GM12878 (cell line): ENCODE results near the gene STK4. TPM values are rescaled to one million over a fixed set of nuclear protein-coding genes. Genes with fewer than 3 reads are reported as not detected.

ENCODE experiments used
- BCL3 ChIP-seq: IDR thresholded peaks from 2 replicates; pipeline ENCODE4 v1.6.1; 2011; ENCODE audit warnings: borderline replicate concordance, low read depth, mild to moderate bottlenecking, moderate library complexity, low read length; ENCODE audit not compliant: insufficient read depth, poor library complexity, severe bottlenecking
- CBFB ChIP-seq: IDR thresholded peaks from 2 replicates; pipeline ENCODE4 v1.6.1; 2016; ENCODE audit warnings: antibody characterized with exemption, low read depth
- DPF2 ChIP-seq: fragments of 450-650 bp; IDR thresholded peaks from 2 replicates; pipeline ENCODE4 v1.6.1; 2017; ENCODE audit warnings: mild to moderate bottlenecking
- EED ChIP-seq: sonication (generic); IDR thresholded peaks from 2 replicates; pipeline ENCODE4 v1.6.1; 2016; ENCODE audit warnings: antibody characterized with exemption, low read depth
- GABPA ChIP-seq: IDR thresholded peaks from 2 replicates; pipeline ENCODE4 v1.6.1; 2014; ENCODE audit warnings: antibody characterized with exemption, low read depth, mild to moderate bottlenecking, inconsistent platforms
- IKZF2 ChIP-seq, 2 experiments: fragments of 450-650 bp; IDR thresholded peaks; 2 replicates each; pipeline ENCODE4 v1.6.1; 2017; ENCODE audit warnings: mild to moderate bottlenecking in 2 of 2, moderate library complexity in 2 of 2
- IRF4 ChIP-seq: IDR thresholded peaks from 2 replicates; pipeline ENCODE4 v1.6.1; 2011; ENCODE audit warnings: low read depth, low read length
- MEF2B ChIP-seq: fragments of 450-650 bp; IDR thresholded peaks from 2 replicates; pipeline ENCODE4 v1.6.1; 2018; ENCODE audit warnings: mild to moderate bottlenecking, moderate library complexity; ENCODE audit not compliant: partially characterized antibody, poor library complexity, severe bottlenecking
- NBN ChIP-seq: fragments of 450-650 bp; IDR thresholded peaks from 2 replicates; pipeline ENCODE4 v1.6.1; 2016
- NRF1 ChIP-seq: conservative IDR thresholded peaks from 2 replicates; pipeline ENCODE4 v1.6.1; 2011; ENCODE audit warnings: mild to moderate bottlenecking, low read depth, low read length, improper control_type of control experiment
- REST ChIP-seq: IDR thresholded peaks from 2 replicates; pipeline ENCODE4 v1.6.1; 2012; ENCODE audit warnings: mild to moderate bottlenecking, low read depth, low read length
- RUNX3 ChIP-seq: IDR thresholded peaks from 2 replicates; pipeline ENCODE4 v1.6.1; 2012; ENCODE audit warnings: low read length, inconsistent platforms
- SMAD5 ChIP-seq: IDR thresholded peaks from 2 replicates; pipeline ENCODE4 v1.6.1; 2016; ENCODE audit warnings: antibody characterized with exemption, low read depth
- SP1 ChIP-seq: IDR thresholded peaks from one replicate; pipeline ENCODE4 v1.6.1; 2011; ENCODE audit warnings: low read depth, low read length
- SREBF2 ChIP-seq: IDR thresholded peaks from 2 replicates; pipeline ENCODE4 v1.6.1; 2012; ENCODE audit warnings: mild to moderate bottlenecking, low read length
- TCF7 ChIP-seq: IDR thresholded peaks from 2 replicates; pipeline ENCODE4 v1.6.1; 2014; ENCODE audit warnings: antibody characterized with exemption, borderline replicate concordance
- ZBTB4 ChIP-seq: fragments of 450-650 bp; formaldehyde crosslinking; IDR thresholded peaks from 2 replicates; pipeline ENCODE4 v1.4.0; 2022; ENCODE audit warnings: mild to moderate bottlenecking, moderate library complexity
- ZNF24 ChIP-seq: fragments of 450-650 bp; IDR thresholded peaks from 2 replicates; pipeline ENCODE4 v1.6.1; 2017; ENCODE audit warnings: antibody characterized with exemption, mild to moderate bottlenecking
- ZNF592 ChIP-seq: fragments of 450-650 bp; IDR thresholded peaks from 2 replicates; pipeline ENCODE4 v1.6.1; 2017; ENCODE audit warnings: mild to moderate bottlenecking, moderate library complexity
- ZZZ3 ChIP-seq: IDR thresholded peaks from 2 replicates; pipeline ENCODE4 v1.6.1; 2011; ENCODE audit warnings: low read depth; ENCODE audit not compliant: control insufficient read depth, insufficient read length
- polyA plus RNA-seq, 11 experiments: library from polyadenylated mRNA; depleted of rRNA in 4 of 11; unstranded in 6 of 11; stranded (reverse) in 5 of 11; fragments of >200 nt; fragmentation: Nextera tagmentation in 4 of 11; fragmentation: Illumina TruSeq in 1 of 11; extraction: Ambion mirVana in 4 of 11; extraction: Trizol in 1 of 11; gene quantifications; 1 replicate in 1 of 11; 2 replicates in 10 of 11; pipeline versions ENCODE4 v1.2.1 to v1.2.3, GENCODE V29; 2011 to 2016; ENCODE audit warnings: inconsistent platforms in 2 of 11, missing spikeins in 2 of 11, low read depth in 1 of 11
- total RNA-seq, 4 experiments: library from RNA; depleted of rRNA in 3 of 4; stranded (reverse); fragments of >200 nt in 3 of 4; fragmentation: Illumina TruSeq in 1 of 4; extraction: Trizol in 1 of 4; gene quantifications; 2 replicates each; pipeline versions ENCODE4 v1.2.1 to v1.2.3, GENCODE V29; 2013 to 2021

Gene STK4
- total and polyA plus RNA-seq, 10 of the 15 experiments (the other 5 are each of a cell fraction or from before 2014, with no cell fraction given), result 24.0 to 135 (median 89.7) TPM

- TF ChIP-seq ZZZ3 (no peak), GABPA (no peak), ZBTB4 (CRISPR knock-in tag) (no peak), IRF4 (0 out of 2 replicates have a peak, but pooled peaks have one; percentile 48), EED (peak; percentile 54), DPF2 (0 out of 2 replicates have a peak, but pooled peaks have one; percentile 30), NRF1 (no peak), CBFB (no peak), IKZF2 (IDR thresholded peaks at IDR 0.05) (peak; percentile 79 to 84; a peak in 3 of 4 replicates), NBN (no peak; the same call in 1 of the 2 replicates), ZNF24 (0 out of 2 replicates have a peak, but pooled peaks have one; percentile 25), BCL3 (no peak), SMAD5 (no peak), TCF7 (no peak), MEF2B (peak; percentile 54), RUNX3 (peak; percentile 97), REST (no peak), SREBF2 (no peak), SP1 (no peak), ZNF592 (0 out of 2 replicates have a peak, but pooled peaks have one; percentile 23)
Observed at GRCh38 chr20:45055056-45055455, 88.7 kb downstream of the STK4 start (continued).
